GM23338 (cell line): ENCODE results near the gene RTF1. TPM values are rescaled to one million over a fixed set of nuclear protein-coding genes. Genes with fewer than 3 reads are reported as not detected.
A peak's percentile ranks its signal among the peaks of the same experiment; 100 is the strongest.

Experiments used
- ATAC-seq: fragments of 200-7000 bp; cut with Tn5 transposase; 3 replicates; pipeline ENCODE4 v1.9.1; 2020
- DNase-seq: peaks from one replicate; pipeline ENCODE4 v3.0.0-alpha.2; 2015; ENCODE audit warnings: low spot score
- H2AFZ ChIP-seq: fragments of 200-600 bp; sonication (generic); 2 replicates; pipeline ENCODE4 v1.8.0; 2016; ENCODE audit warnings: antibody characterized with exemption, mild to moderate bottlenecking, moderate library complexity
- H3F3A ChIP-seq: fragments of 200-600 bp; sonication (generic); replicated peaks from 2 replicates; pipeline ENCODE4 v1.8.0; 2017; ENCODE audit warnings: antibody characterized with exemption, mixed run types, low read depth
- H3K27ac ChIP-seq: fragments of 200-600 bp; sonication (generic); 2 replicates; pipeline ENCODE4 v1.6.1; 2016; ENCODE audit warnings: low read depth
- H3K27me3 ChIP-seq: fragments of 200-600 bp; sonication (generic); 2 replicates; pipeline ENCODE4 v1.8.0; 2016; ENCODE audit warnings: mild to moderate bottlenecking, mixed run types, moderate library complexity; ENCODE audit not compliant: insufficient read depth
- H3K36me3 ChIP-seq: fragments of 200-600 bp; sonication (generic); 2 replicates; pipeline ENCODE4 v1.8.0; 2016; ENCODE audit warnings: mild to moderate bottlenecking; ENCODE audit not compliant: insufficient read depth
- H3K4me1 ChIP-seq: fragments of 200-600 bp; sonication (generic); 2 replicates; pipeline ENCODE4 v1.8.0; 2016; ENCODE audit warnings: mild to moderate bottlenecking, moderate library complexity; ENCODE audit not compliant: insufficient read depth
- H3K4me2 ChIP-seq: fragments of 200-600 bp; sonication (generic); 2 replicates; pipeline ENCODE4 v1.7.1; 2017; ENCODE audit warnings: mixed run types
- H3K4me3 ChIP-seq: fragments of 200-600 bp; sonication (generic); 2 replicates; pipeline ENCODE4 v1.6.1; 2016; ENCODE audit warnings: mixed run types
- H3K79me2 ChIP-seq: fragments of 200-600 bp; sonication (generic); replicated peaks from 2 replicates; pipeline ENCODE4 v1.8.0; 2017; ENCODE audit warnings: mild to moderate bottlenecking; ENCODE audit not compliant: insufficient read depth
- H3K9me2 ChIP-seq: fragments of 200-600 bp; sonication (generic); 2 replicates; pipeline ENCODE4 v1.8.0; 2017; ENCODE audit not compliant: insufficient read depth
- H4K20me1 ChIP-seq: fragments of 200-600 bp; sonication (generic); replicated peaks from 2 replicates; pipeline ENCODE4 v1.8.0; 2017; ENCODE audit warnings: mild to moderate bottlenecking; ENCODE audit not compliant: insufficient read depth
- H3K27ac Mint-ChIP-seq: 2 replicates; pipeline ENCODE4 v1.8.0; 2020; ENCODE audit warnings: inconsistent platforms, mild to moderate bottlenecking, moderate library complexity, mixed read lengths
- H3K27me3 Mint-ChIP-seq: 3 replicates; pipeline ENCODE4 v1.8.0; 2022; ENCODE audit warnings: low read depth, mild to moderate bottlenecking, moderate library complexity, mixed read lengths, inconsistent platforms; ENCODE audit not compliant: insufficient read depth, poor library complexity
- H3K36me3 Mint-ChIP-seq: 3 replicates; pipeline ENCODE4 v1.8.0; 2021; ENCODE audit warnings: low read depth, mild to moderate bottlenecking, inconsistent platforms, moderate library complexity, mixed read lengths
- H3K4me1 Mint-ChIP-seq: 3 replicates; pipeline ENCODE4 v1.8.0; 2020; ENCODE audit warnings: mild to moderate bottlenecking, inconsistent platforms, mixed read lengths
- H3K4me3 Mint-ChIP-seq: 3 replicates; pipeline ENCODE4 v1.8.0; 2021; ENCODE audit warnings: moderate library complexity, mild to moderate bottlenecking, inconsistent platforms, mixed read lengths
- H3K9me3 Mint-ChIP-seq: 3 replicates; pipeline ENCODE4 v1.8.0; 2020; ENCODE audit warnings: moderate library complexity, mild to moderate bottlenecking, inconsistent platforms, mixed read lengths
- CREB1 ChIP-seq: fragments of 250-450 bp; sonication (Bioruptor Pico); IDR thresholded peaks from 2 replicates; pipeline ENCODE4 v1.5.0; 2020; ENCODE audit warnings: low read depth, mild to moderate bottlenecking, moderate library complexity
- ETS1 ChIP-seq: IDR thresholded peaks from 2 replicates; pipeline ENCODE4 v1.6.1; 2016; ENCODE audit warnings: antibody characterized with exemption
- JUNB ChIP-seq: IDR thresholded peaks from one replicate; pipeline ENCODE4 v1.6.1; 2016; ENCODE audit warnings: antibody characterized with exemption; ENCODE audit not compliant: unreplicated experiment
- NANOG ChIP-seq: IDR thresholded peaks from 2 replicates; pipeline ENCODE4 v1.6.1; 2016; ENCODE audit warnings: antibody characterized with exemption, borderline replicate concordance
- POLR2AphosphoS5 ChIP-seq: IDR thresholded peaks from 2 replicates; pipeline ENCODE4 v1.6.1; 2016; ENCODE audit warnings: antibody characterized with exemption, low read depth
- STAT1 ChIP-seq: IDR thresholded peaks from one replicate; pipeline ENCODE4 v1.6.1; 2016; ENCODE audit warnings: antibody characterized with exemption; ENCODE audit not compliant: unreplicated experiment
- ZNF114 ChIP-seq: fragments of 250-450 bp; sonication (Bioruptor Pico); IDR thresholded peaks from 2 replicates; pipeline ENCODE4 v1.5.0; 2020; ENCODE audit warnings: mild to moderate bottlenecking, moderate library complexity
- ZNF331 ChIP-seq: fragments of 250-450 bp; sonication (Bioruptor Pico); IDR thresholded peaks from 2 replicates; pipeline ENCODE4 v1.5.0; 2020; ENCODE audit warnings: low read depth, mild to moderate bottlenecking, moderate library complexity
- ZNF462 ChIP-seq: fragments of 250-450 bp; sonication (Bioruptor Pico); IDR thresholded peaks from 2 replicates; pipeline ENCODE4 v1.5.0; 2020; ENCODE audit warnings: mild to moderate bottlenecking, moderate library complexity
- long read RNA-seq: library from polyadenylated mRNA; unstranded; transcript quantifications from one replicate; pipeline ENCODE4 v2.0.0, GENCODE V29; 2020; ENCODE audit not compliant: unreplicated experiment
- polyA plus RNA-seq: library from polyadenylated mRNA; unstranded; fragments of >200 nt; fragmentation: Nextera tagmentation; extraction: Ambion mirVana; gene quantifications from 2 replicates; pipeline ENCODE4 v1.2.1, GENCODE V29; 2016
- total RNA-seq: library from RNA; depleted of rRNA; stranded (reverse); fragments of >200 nt; shearing (Covaris generic); gene quantifications from 2 replicates; pipeline ENCODE4 v1.2.3, GENCODE V29; 2014; rRNA removed
- TF ChIP-seq, protein P1 (sequence below), 2 experiments: fragments of 200-600 bp in 1 of 2; sonication (generic) in 1 of 2; conservative IDR thresholded peaks; 2 replicates each; pipeline versions ENCODE4 v1.5.1 to v1.6.1; 2016 to 2017; ENCODE audit warnings: antibody characterized with exemption in 2 of 2, low read depth in 2 of 2, mild to moderate bottlenecking in 2 of 2, moderate library complexity in 1 of 2

The RTF1 gene
- 34.3 and 38.1 TPM in 2 replicates for total RNA-seq
- polyA plus RNA-seq = 296 and 298 TPM in 2 replicates
- long read RNA-seq, partial matches to known transcripts = 46 of 57 reads
- long read RNA-seq, other reads (novel, unspliced or antisense) = 11 of 57 reads

DNA sequence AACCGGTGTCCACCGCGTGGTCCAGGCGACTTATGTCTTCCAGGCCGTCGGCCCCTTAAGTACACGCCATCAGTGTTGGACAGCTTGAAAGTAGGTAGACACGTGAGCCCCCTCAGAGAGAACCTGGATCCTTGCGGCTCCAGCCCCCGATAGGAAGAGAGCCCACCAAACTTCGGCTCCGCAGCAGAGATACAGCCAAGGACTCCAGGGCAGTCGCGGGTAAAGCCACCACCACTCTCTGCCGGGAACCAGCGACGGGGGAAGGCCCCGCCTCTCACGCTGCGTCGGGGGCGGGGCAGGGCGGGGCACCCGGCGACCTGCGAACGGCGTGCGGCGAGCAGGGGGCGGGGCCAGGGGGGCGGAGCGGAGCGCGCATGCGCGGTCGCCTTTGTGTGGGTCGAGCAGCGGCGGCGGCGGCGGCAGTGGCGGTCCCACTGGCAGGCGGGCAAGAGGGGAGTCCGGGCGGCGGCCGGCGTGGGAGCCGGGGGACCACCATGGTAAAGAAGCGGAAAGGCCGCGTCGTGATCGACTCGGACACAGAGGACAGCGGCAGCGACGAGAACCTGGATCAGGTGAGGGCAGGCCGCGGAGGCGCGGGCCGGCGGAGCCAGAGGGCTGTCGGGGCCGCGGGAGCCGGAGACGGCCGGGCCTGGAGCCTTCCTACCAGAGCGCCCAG lies at the start of gene RTF1:
RTF1 (plus strand) TSS at position 354 of the 676 bp plus-strand sequence; CDS start at position 375, 21 bp downstream.
- TF ChIP-seq ETS1 (no peak), POLR2AphosphoS5 (peak; percentile 94), ZNF114 (CRISPR knock-in tag) (no peak), CREB1 (CRISPR knock-in tag) (peak; percentile 77)
- no peaks in the 10 kb centered on the region for H3K27me3 ChIP-seq
- peaks cover 6% of the 10 kb centered on the region for H3K27me3 Mint-ChIP-seq

GRCh38 chr15:41367418-41367817 lies 49.5 kb upstream of the RTF1 start:
- Histone ChIP-seq H2AFZ (no peak overlapping the region), H3K9me2 (no peaks in the 10 kb centered on the region), H3K4me3 (no peak overlapping the region), H3K27me3 (no peaks in the 10 kb centered on the region), H3K79me2 (no peaks in the 10 kb centered on the region), H3F3A (no peaks in the 10 kb centered on the region), H3K4me2 (no peak overlapping the region), H3K36me3 (peaks cover 63% of the 10 kb centered on the region), H3K4me1 (no peaks in the 10 kb centered on the region), H4K20me1 (peaks cover 8% of the 10 kb centered on the region; the same call in 1 of the 2 replicates), H3K27ac (no peak overlapping the region)
- no peaks in the 10 kb centered on the region for H3K9me3 Mint-ChIP-seq
- DNase-seq (no peak), ATAC-seq (no peak)
- peaks cover 2% of the 10 kb centered on the region for H3K27me3 Mint-ChIP-seq
- H3K36me3 Mint-ChIP-seq = peaks cover 76% of the 10 kb centered on the region
- TF ChIP-seq STAT1 (no peak), JUNB (no peak), NANOG (no peak), CREB1 (CRISPR knock-in tag) (no peak), ZNF462 (CRISPR knock-in tag) (no peak), ZNF331 (no peak)
- TF ChIP-seq, protein P1, sequence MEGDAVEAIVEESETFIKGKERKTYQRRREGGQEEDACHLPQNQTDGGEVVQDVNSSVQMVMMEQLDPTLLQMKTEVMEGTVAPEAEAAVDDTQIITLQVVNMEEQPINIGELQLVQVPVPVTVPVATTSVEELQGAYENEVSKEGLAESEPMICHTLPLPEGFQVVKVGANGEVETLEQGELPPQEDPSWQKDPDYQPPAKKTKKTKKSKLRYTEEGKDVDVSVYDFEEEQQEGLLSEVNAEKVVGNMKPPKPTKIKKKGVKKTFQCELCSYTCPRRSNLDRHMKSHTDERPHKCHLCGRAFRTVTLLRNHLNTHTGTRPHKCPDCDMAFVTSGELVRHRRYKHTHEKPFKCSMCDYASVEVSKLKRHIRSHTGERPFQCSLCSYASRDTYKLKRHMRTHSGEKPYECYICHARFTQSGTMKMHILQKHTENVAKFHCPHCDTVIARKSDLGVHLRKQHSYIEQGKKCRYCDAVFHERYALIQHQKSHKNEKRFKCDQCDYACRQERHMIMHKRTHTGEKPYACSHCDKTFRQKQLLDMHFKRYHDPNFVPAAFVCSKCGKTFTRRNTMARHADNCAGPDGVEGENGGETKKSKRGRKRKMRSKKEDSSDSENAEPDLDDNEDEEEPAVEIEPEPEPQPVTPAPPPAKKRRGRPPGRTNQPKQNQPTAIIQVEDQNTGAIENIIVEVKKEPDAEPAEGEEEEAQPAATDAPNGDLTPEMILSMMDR (conservative IDR thresholded peaks at IDR 0.05; ENCODE audit: low read depth in 2 of 2) = no peak
- H3K4me3 Mint-ChIP-seq = no peak overlapping the region
- H3K27ac Mint-ChIP-seq = no peak overlapping the region
- no peaks in the 10 kb centered on the region for H3K4me1 Mint-ChIP-seq

More for the DNA sequence above, at the start of gene RTF1:
- DNase-seq (peak; percentile 89), ATAC-seq (peak; percentile 86)
- peak within 1 kb of the TSS; percentile 91 for H3K4me2 ChIP-seq
- H3K36me3 Mint-ChIP-seq = no peaks in the 10 kb centered on the region
- H3K9me2 ChIP-seq = no peaks in the 10 kb centered on the region
- H3K4me3 Mint-ChIP-seq = peak within 1 kb of the TSS; percentile 97
- peak within 1 kb of the TSS; percentile 51 for H3K27ac ChIP-seq
- peak within 1 kb of the TSS; percentile 90 for H2AFZ ChIP-seq
- H3K9me3 Mint-ChIP-seq = no peaks in the 10 kb centered on the region
- no peaks in the 10 kb centered on the region for H3F3A ChIP-seq
- H3K4me3 ChIP-seq = peak within 1 kb of the TSS; percentile 92
- peaks cover 33% of the 10 kb centered on the region for H4K20me1 ChIP-seq
- peaks cover 22% of the 10 kb centered on the region; the same call in 2 of the 3 replicates for H3K4me1 Mint-ChIP-seq
- H3K36me3 ChIP-seq = no peaks in the 10 kb centered on the region
- peaks cover 58% of the 10 kb centered on the region for H3K79me2 ChIP-seq
- H3K4me1 ChIP-seq = peaks cover 13% of the 10 kb centered on the region
- H3K27ac Mint-ChIP-seq = peak within 1 kb of the TSS; percentile 90
